Measurements from ENCODE around the gene FIS1.
"Not testable (repeated sequence)": the region's sequence is repeated elsewhere in the genome, so short reads cannot be mapped to it uniquely, and the experiment has no call there.

Gene FIS1

DNA sequence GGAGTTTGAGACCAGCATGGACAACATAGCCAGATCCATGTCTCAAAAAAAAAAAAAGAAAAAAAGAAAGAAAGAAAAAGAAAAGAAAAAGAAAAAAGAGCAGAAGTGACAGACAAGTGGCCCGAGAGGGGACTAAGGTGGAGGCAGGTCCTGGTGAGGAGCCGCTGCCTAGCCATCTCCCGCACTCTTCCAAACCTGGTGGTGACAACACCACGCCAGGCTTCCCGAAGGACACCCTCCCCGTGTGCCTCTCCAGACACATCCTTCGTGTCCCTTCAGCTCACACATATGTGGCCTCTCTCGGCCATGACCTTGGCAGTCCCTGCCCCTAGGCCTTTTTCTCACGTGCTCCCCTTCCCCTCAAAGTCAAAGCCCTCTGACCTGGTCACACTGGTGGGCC, 40.3 kb upstream of the FIS1 start:
- H2AFZ ChIP-seq (ENCODE audit: low read depth, low read length) = no peak overlapping the region
- no peak for DNase-seq
- H3K4me2 ChIP-seq (ENCODE audit: insufficient read depth, low read length) = no peak overlapping the region
- H3K9ac ChIP-seq (ENCODE audit: low read depth, low read length) = no peak overlapping the region
- no peak overlapping the region for H3K4me3 ChIP-seq (ENCODE audit: low read depth in 1 of 2, low read length in 2 of 2)
- no peak overlapping the region for H3K27ac ChIP-seq (ENCODE audit: low read length)
- no peak for ATAC-seq (ENCODE audit: insufficient read depth, low read depth)
- H3K4me1 ChIP-seq (ENCODE audit: insufficient read depth, low read length) = peaks cover 22% of the 10 kb centered on the region
- H3K36me3 ChIP-seq (ENCODE audit: insufficient read depth, low read length) = no peaks in the 10 kb centered on the region
- TF ChIP-seq, protein P1, sequence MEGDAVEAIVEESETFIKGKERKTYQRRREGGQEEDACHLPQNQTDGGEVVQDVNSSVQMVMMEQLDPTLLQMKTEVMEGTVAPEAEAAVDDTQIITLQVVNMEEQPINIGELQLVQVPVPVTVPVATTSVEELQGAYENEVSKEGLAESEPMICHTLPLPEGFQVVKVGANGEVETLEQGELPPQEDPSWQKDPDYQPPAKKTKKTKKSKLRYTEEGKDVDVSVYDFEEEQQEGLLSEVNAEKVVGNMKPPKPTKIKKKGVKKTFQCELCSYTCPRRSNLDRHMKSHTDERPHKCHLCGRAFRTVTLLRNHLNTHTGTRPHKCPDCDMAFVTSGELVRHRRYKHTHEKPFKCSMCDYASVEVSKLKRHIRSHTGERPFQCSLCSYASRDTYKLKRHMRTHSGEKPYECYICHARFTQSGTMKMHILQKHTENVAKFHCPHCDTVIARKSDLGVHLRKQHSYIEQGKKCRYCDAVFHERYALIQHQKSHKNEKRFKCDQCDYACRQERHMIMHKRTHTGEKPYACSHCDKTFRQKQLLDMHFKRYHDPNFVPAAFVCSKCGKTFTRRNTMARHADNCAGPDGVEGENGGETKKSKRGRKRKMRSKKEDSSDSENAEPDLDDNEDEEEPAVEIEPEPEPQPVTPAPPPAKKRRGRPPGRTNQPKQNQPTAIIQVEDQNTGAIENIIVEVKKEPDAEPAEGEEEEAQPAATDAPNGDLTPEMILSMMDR (IDR thresholded peaks at IDR 0.05; ENCODE audit: borderline replicate concordance, extremely low read depth, low read length, poor library complexity, severe bottlenecking) = no peak
- TF ChIP-seq EZH2 (IDR thresholded peaks at IDR 0.05; ENCODE audit: borderline replicate concordance, low read depth, low read length, severe bottlenecking) = no peak
- H3K27me3 ChIP-seq (ENCODE audit: insufficient read depth, low read length, poor library complexity) = no peaks in the 10 kb centered on the region
- no peaks in the 10 kb centered on the region for H4K20me1 ChIP-seq (ENCODE audit: insufficient read depth, low read length)
- no peaks in the 10 kb centered on the region for H3K9me3 ChIP-seq (ENCODE audit: insufficient read depth, low read length, severe bottlenecking)
- H3K79me2 ChIP-seq (ENCODE audit: insufficient read depth, low read length) = no peaks in the 10 kb centered on the region

DNA sequence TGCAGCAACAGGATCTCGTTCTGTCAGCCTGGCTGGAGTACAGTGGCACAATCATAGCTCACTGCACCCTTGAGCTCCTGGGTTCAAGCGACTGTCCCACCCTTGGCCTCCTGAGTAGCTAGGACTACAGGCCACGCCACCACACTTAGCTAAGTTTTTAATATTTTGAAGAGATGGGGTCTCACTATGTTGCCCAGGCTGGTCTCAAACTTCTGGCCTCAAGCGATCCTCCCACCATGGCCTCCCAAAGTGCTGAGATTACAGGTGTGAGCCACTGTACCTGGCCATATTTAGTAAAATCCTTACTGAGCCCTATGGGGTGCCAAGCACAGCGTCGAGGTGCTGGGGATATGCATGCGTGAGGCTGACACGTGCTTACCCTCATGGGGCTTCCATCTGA, 36.0 kb upstream of the FIS1 start:
- H4K20me1 ChIP-seq (ENCODE audit: insufficient read depth, low read length); H3K27me3 ChIP-seq (ENCODE audit: insufficient read depth, low read length, poor library complexity); H3K9ac ChIP-seq (ENCODE audit: low read depth, low read length); ATAC-seq (ENCODE audit: insufficient read depth, low read depth); H3K4me1 ChIP-seq (ENCODE audit: insufficient read depth, low read length); H3K79me2 ChIP-seq (ENCODE audit: insufficient read depth, low read length); DNase-seq; H3K9me3 ChIP-seq (ENCODE audit: insufficient read depth, low read length, severe bottlenecking); H3K27ac ChIP-seq (ENCODE audit: low read length); H2AFZ ChIP-seq (ENCODE audit: low read depth, low read length); H3K4me2 ChIP-seq (ENCODE audit: insufficient read depth, low read length); H3K36me3 ChIP-seq (ENCODE audit: insufficient read depth, low read length); H3K4me3 ChIP-seq (ENCODE audit: low read depth in 1 of 2, low read length in 2 of 2): not testable (repeated sequence)

DNA sequence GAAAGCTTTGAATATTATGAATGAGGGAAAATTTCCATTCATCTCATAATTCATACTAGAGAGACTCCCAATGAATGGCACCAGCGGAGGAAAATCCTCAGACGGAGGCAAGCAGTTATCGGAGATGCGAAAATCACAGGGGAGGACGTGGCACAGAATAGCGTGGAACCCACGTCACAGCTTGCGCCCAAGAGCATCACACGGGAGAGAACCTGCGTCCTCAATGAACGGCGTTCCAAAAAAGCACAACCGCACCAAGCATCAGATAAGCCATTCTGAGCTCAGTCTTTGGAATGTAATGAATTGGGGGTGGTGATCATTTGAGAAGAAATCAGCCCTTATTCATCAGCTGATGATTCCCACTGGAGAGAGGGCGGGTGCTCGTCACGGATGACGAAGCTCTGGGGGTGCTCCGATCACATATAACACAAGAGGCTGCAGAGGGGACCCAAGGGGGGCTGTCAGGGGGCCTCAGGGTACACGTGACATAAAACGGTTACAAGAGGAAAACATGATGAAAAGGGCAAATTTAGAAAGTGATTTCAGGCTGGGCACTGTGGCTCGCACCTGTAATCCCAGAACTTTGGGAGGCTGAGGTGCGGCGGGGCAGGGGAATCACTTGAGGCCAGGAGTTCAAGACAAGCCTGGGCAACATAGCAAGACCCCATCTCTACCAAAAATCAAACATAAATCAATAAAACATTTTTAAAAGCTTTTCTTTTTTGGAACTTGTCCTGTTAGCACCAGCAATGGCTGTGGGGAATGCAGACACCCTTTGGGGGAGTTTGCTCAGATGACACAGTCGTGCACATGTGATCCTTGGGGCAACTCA, 33.8 kb upstream of the FIS1 start:
- H3K9me3 ChIP-seq (ENCODE audit: insufficient read depth, low read length, severe bottlenecking) = no peaks in the 10 kb centered on the region
- no peaks in the 10 kb centered on the region for H3K36me3 ChIP-seq (ENCODE audit: insufficient read depth, low read length)
- no peaks in the 10 kb centered on the region for H4K20me1 ChIP-seq (ENCODE audit: insufficient read depth, low read length)
- H3K9ac ChIP-seq (ENCODE audit: low read depth, low read length) = no peak overlapping the region
- TF ChIP-seq EZH2 (IDR thresholded peaks at IDR 0.05; ENCODE audit: borderline replicate concordance, low read depth, low read length, severe bottlenecking) = no peak
- TF ChIP-seq, protein P1 (IDR thresholded peaks at IDR 0.05; ENCODE audit: borderline replicate concordance, extremely low read depth, low read length, poor library complexity, severe bottlenecking) = no peak
- H3K27me3 ChIP-seq (ENCODE audit: insufficient read depth, low read length, poor library complexity) = no peaks in the 10 kb centered on the region
- no peak overlapping the region for H2AFZ ChIP-seq (ENCODE audit: low read depth, low read length)
- no peak overlapping the region for H3K4me3 ChIP-seq (ENCODE audit: low read depth in 1 of 2, low read length in 2 of 2)
- no peak overlapping the region for H3K27ac ChIP-seq (ENCODE audit: low read length)
- DNase-seq (no peak), ATAC-seq (ENCODE audit: insufficient read depth, low read depth) (no peak)
- H3K4me1 ChIP-seq (ENCODE audit: insufficient read depth, low read length) = peaks cover 6% of the 10 kb centered on the region
- no peak overlapping the region for H3K4me2 ChIP-seq (ENCODE audit: insufficient read depth, low read length)
- no peaks in the 10 kb centered on the region for H3K79me2 ChIP-seq (ENCODE audit: insufficient read depth, low read length)

DNA sequence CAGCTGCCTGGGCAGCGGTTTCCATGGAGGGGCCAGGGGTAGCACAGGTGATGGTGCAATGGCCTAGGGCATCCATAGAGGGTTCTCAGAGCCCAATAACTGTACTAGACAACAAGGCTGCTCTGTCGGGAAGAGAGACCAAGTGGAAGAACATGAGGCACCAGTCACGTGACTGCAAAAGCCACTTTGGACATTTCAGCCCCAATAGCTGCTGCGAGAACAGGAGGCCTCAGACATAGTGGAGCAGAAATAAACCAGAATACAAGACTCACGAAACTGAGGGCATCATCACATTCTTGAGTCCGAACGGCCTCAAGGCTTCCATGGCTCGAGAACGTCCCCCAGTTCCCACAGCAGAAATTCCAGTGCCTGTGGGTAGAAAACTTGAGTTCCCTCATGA, 32.3 kb upstream of the FIS1 start:
- Histone ChIP-seq H3K4me1 (ENCODE audit: insufficient read depth, low read length) (no peaks in the 10 kb centered on the region), H3K9me3 (ENCODE audit: insufficient read depth, low read length, severe bottlenecking) (no peaks in the 10 kb centered on the region), H3K4me3 (ENCODE audit: low read depth in 1 of 2, low read length in 2 of 2) (no peak overlapping the region), H2AFZ (ENCODE audit: low read depth, low read length) (no peak overlapping the region), H3K27ac (ENCODE audit: low read length) (no peak overlapping the region), H3K9ac (ENCODE audit: low read depth, low read length) (no peak overlapping the region), H3K27me3 (ENCODE audit: insufficient read depth, low read length, poor library complexity) (no peaks in the 10 kb centered on the region), H4K20me1 (ENCODE audit: insufficient read depth, low read length) (no peaks in the 10 kb centered on the region), H3K36me3 (ENCODE audit: insufficient read depth, low read length) (no peaks in the 10 kb centered on the region), H3K4me2 (ENCODE audit: insufficient read depth, low read length) (no peak overlapping the region), H3K79me2 (ENCODE audit: insufficient read depth, low read length) (no peaks in the 10 kb centered on the region)
- TF ChIP-seq, protein P1 (IDR thresholded peaks at IDR 0.05; ENCODE audit: borderline replicate concordance, extremely low read depth, low read length, poor library complexity, severe bottlenecking) = no peak
- TF ChIP-seq EZH2 (IDR thresholded peaks at IDR 0.05; ENCODE audit: borderline replicate concordance, low read depth, low read length, severe bottlenecking) = no peak
- DNase-seq = no peak
- no peak for ATAC-seq (ENCODE audit: insufficient read depth, low read depth)

Measured in DND-41 (cell line).